Measurements from ENCODE around the gene ARMCX1. TPM values are rescaled to one million over a fixed set of nuclear protein-coding genes. Genes with fewer than 3 reads are reported as not detected.
A peak's percentile ranks its signal among the peaks of the same experiment; 100 is the strongest.
"Not testable (repeated sequence)": the region's sequence is repeated elsewhere in the genome, so short reads cannot be mapped to it uniquely, and the experiment has no call there.

The ARMCX1 gene
- 0.25 and 1.1 TPM in 2 replicates for total RNA-seq (2014; rRNA removed; shearing (Covaris generic))

DNA sequence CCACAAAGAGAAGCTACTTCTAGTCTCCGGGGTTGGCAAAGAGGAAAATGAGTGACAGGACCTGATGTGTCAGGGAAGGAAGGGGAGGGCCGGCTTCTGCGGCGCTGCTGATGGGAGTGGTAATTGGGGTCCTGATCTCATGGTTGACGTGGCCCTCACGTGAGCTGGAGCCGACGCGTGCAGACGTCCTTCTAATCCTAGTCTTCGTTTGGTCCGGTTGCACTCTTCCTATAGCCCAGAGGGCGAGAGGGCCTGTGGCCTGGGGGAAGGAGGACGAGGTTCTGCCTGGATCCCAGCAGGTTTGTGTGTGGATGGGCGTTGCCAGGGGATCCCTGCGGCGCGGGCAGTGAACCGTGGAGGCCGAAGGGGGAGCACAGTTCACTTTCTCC lies at the start of gene ARMCX1:
Gene ARMCX1 (plus strand): TSS at position 186 of the 389 bp plus-strand sequence. CDS start 2,384 bp downstream, outside the sequence.
- in situ Hi-C loops (cut with HindIII; ENCODE audit: low sequenced_read_pairs): no loop called here
- peak; percentile 81 for DNase-seq (ENCODE audit: low spot score)

DNA sequence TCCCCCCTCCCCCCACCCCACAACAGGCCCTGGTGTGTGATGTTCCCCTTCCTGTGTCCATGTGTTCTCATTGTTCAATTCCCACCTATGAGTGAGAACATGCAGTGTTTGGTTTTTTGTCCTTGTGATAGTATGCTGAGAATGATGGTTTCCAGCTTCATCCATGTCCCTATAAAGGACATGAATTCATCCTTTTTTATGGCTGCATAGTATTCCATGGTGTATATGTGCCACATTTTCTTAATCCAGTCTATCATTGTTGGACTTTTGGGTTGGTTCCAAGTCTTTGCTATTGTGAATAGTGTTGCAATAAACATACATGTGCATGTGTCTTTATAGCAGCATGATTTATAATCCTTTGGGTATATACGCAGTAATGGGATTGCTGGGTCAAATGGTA lies 47.4 kb upstream of the ARMCX1 start:
- in situ Hi-C loops (cut with HindIII; ENCODE audit: low sequenced_read_pairs); DNase-seq (ENCODE audit: low spot score): not testable (repeated sequence)

DNA sequence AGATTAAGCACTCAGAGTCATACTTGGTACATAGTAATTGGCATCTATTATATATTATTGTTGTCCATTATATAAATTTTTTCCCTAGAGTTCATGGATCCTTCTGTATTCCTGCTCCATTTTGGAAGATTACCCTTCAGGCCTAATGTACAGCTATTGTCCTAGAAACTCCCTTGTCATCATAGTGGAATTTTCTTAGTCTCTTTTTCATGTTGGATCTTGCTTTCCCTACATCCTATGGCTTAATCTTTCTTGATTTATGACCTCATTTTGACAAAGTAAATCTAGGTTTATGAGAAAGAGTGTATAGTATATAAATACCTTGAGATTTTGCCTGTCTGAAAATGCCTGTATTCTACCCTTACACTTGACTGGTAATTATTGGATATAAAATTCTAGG lies 43.0 kb upstream of the ARMCX1 start:
- in situ Hi-C loops (cut with HindIII; ENCODE audit: low sequenced_read_pairs): no loop called here
- DNase-seq (ENCODE audit: low spot score): no peak

DNA sequence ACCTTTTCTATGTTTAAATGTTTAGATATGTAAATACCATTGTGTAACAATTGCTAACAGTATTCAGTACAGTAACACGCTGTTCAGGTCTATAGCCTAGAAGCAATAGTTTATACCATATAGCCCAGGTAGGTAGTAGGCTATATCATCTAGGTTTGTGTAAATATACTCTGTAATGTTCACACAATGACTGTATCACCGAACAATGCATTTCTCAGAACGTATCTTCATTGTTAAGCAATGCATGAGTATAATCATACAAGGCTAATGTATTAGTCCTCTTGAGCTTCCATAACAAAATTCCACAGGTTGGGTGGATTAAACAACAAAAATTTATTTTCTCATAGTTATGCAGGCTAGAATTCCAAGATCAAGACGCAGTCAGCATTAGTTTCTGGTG lies 42.4 kb upstream of the ARMCX1 start:
- in situ Hi-C loops (cut with HindIII; ENCODE audit: low sequenced_read_pairs): no loop called here
- DNase-seq (ENCODE audit: low spot score): no peak

DNA sequence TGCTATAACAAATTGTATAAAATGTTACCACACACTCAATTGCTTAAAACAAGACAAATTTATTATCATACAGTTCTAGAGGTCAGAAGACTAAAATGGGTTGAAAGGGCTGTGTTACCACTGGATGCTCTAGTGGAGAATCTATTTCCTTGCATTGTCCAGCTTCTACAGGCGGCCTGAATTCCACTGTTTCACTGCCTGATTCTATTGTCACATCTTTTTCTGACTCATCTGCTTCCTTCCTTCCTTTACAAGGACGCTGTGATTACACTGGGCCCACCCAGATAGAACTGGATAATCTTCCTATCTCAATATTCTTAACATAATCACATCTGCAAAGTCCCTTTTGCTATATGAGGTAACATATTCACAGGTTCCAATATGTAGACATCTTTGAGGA lies 19.4 kb upstream of the ARMCX1 start:
- no peak for DNase-seq (ENCODE audit: low spot score)
- in situ Hi-C loops (cut with HindIII; ENCODE audit: low sequenced_read_pairs): no loop called here

DNA sequence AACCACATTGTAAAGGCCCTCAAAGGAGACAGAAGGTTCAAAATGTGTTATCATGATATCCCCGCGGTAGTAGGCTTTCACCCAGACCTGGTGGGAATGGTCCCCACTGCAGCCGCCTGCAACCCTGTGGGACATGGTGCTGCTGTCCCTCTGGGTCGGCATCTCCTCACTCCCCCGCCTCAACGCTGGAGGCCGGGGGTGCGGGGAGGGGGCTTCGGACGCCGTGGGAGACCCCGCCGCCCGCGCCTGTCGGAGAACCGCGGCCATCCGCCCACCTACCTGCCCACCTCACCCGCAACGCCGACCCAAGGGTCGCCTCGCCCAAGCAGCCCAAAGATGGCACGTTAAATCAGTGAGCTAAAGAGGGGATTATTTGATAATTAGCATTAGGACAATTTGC lies 11.2 kb upstream of the ARMCX1 start:
- in situ Hi-C loops (cut with HindIII; ENCODE audit: low sequenced_read_pairs): no loop called here
- no peak for DNase-seq (ENCODE audit: low spot score)

DNA sequence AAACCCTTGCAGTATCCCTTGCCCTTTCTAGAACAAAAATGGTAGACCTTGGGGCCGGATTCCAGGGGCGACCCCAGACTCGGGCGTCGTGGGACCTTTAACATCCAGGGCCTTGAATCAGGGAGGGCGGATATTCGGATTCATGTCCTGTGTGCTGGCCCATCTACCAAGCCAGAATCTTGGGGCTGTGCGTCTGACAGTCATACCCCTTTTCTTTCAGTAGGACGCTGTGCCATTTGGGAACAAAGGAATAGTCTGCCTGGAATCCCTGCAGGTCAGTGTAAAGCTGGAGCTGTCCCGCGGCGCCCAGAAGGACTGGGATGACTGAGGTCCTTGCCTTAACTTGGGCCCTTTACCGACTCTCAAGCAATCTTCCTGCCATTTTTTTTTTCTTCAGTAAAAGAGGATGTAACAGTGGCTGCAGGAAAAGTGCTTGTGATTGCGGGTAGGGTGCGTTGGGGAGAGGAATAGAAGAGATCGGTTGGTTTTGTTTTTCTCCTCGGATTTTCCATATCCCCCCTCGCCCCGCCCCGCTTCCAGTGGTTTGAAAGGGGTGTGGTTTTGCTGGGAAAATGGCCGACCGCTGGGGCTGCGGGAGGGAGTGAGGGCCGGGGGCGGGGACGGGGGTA lies 518 bp downstream of the ARMCX1 start:
- DNase-seq (ENCODE audit: low spot score): peak; percentile 23
- in situ Hi-C loops (cut with HindIII; ENCODE audit: low sequenced_read_pairs): no loop called here

DNA sequence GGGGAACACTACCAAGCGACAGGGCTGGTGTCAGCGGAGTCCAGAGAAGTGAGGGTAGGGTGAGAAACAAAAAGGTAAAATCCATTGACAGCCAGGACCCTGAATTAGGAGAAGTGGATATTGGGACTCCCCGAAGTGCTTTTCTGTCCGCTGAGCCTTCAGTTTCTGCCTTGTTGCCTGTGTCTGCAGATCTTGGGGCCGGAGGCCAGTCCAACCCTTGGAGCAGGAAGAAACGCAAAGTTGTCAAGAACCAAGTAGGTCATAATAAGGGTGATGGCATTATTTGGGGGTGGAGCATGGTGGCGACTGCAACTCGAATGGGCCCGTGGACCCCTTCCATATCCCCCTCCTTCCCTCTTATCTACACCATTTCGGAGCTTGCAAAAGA lies 1.0 kb downstream of the ARMCX1 start:
- in situ Hi-C loops (cut with HindIII; ENCODE audit: low sequenced_read_pairs): no loop called here
- peak; percentile 2 for DNase-seq (ENCODE audit: low spot score)

DNA sequence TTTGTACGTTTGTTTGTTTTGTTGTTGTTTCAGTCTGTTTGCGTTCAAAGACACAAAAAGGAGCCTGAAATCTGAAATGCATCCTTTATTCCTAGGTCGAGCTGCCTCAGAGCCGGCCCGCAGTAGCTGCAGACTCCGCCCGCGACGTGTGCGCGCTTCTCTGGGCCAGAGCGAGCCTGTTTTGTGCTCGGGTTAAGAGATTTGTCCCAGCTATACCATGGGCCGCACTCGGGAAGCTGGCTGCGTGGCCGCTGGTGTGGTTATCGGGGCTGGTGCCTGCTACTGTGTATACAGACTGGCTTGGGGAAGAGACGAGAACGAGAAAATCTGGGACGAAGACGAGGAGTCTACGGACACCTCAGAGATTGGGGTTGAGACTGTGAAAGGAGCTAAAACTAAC lies 2.4 kb downstream of the ARMCX1 start:
- in situ Hi-C loops (cut with HindIII; ENCODE audit: low sequenced_read_pairs): no loop called here

DNA sequence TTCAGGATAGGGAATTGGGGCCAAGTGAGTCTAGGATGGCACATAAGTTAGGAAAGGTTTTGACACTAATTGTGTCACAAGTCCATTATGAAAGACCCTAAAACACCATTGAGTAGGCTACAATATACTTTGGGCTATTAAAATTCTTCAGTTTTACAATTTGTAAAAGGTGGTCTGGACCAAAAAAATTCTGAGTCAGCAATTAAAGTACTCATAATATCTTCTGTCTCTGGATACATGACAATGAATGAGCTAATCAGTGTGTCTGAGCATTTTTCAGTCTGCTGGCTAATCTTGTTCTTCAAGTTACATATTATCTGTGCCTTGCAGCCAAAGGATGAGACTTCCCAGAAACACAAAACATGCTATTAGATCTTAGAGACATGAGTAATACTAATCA lies 14.3 kb downstream of the ARMCX1 start:
- in situ Hi-C loops (cut with HindIII; ENCODE audit: low sequenced_read_pairs): no loop called here
- no peak for DNase-seq (ENCODE audit: low spot score)

More for the DNA sequence above, 2.4 kb downstream of the ARMCX1 start:
- no peak for DNase-seq (ENCODE audit: low spot score)

DNA sequence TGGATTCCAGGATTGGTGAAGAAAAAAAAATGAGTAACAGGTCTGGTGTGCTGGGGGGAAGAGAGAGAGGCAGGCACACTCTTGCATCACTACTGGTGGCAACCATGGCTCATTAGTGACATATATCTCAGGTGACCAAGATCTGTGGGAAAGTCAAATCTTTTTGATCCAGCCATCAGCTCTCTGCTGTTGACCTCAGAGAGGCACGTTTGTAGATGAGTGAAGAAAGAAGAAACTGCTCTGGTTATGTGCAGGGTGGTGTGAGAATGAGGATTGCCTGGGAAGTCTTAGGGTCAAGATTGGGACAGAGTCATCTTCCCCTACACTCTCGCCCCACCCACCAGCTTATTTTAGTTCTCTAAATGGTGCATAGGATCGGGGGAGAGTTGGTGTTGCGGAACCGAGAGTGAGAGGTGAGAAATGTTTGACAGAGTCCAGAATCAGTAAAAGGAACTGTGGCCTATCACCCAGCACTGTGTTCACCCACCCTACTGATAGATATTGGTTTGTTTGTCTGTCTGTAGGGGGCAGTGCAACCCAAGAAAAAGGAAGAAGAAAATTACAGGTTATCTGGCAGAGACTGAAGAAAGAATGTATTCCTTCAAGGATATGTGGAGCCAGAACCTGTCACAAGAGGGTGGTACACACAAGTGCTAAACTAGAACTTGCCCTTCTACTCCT lies 45.5 kb downstream of the ARMCX1 start:
- in situ Hi-C loops (cut with HindIII; ENCODE audit: low sequenced_read_pairs): no loop called here
- DNase-seq (ENCODE audit: low spot score): peak; percentile 65

DNA sequence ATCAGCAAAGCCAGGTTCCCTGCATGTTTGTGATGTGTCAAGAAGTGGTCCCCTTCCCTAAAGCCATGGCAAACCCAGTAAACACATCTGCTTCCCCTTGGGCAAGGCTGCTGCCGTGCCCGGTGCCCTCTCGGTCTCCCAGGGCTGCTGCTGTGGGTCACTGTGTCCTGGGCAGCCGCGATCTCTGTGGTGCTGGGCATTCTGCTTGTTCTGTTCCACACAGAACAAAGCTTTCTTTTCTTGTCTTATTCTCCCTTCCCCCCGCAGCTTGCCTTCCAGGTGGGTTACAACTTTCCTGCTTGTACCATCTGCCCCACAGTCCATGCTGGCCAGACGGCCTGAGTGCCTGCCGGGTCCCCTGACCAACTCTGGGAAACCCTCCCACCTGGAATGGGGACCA lies 49.2 kb downstream of the ARMCX1 start:
- in situ Hi-C loops (cut with HindIII; ENCODE audit: low sequenced_read_pairs); DNase-seq (ENCODE audit: low spot score): not testable (repeated sequence)

DNA sequence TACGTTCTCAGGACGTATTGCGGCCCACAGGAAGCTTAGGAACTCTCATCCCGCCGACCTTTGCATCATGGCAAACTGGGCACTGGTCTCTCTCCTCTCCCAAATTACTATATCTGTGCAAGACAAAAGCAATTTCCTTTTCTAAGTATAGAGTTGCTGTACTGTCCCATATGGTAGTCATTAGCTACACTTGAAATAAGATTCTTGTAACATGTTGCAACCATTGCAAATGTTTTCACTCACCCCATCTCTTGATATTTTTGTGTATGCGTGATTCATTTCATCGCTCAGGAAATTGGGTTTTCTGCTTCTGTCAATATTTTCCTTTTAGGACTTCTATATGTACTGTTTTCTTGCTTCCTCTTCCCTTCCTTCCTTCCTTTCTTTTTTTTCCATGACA lies 51.7 kb downstream of the ARMCX1 start:
- in situ Hi-C loops (cut with HindIII; ENCODE audit: low sequenced_read_pairs): no loop called here
- DNase-seq (ENCODE audit: low spot score): no peak

Other genes with a start within 250 kb of the ARMCX1 start
- gene TIMM8A, start 201.8 kb upstream of the ARMCX1 start, total RNA-seq (2014; rRNA removed; shearing (Covaris generic)): 9.2 and 17.0 TPM in 2 replicates
- gene BTK, start 164.4 kb upstream of the ARMCX1 start, total RNA-seq (2014; rRNA removed; shearing (Covaris generic)): not detected in 2 replicates
- gene RPL36A, start 159.5 kb upstream of the ARMCX1 start, total RNA-seq (2014; rRNA removed; shearing (Covaris generic)): 415 and 688 TPM in 2 replicates
- 80.4 and 86.3 TPM in 2 replicates for gene GLA, start 142.6 kb upstream of the ARMCX1 start, total RNA-seq (2014; rRNA removed; shearing (Covaris generic))
- 44.3 and 54.6 TPM in 2 replicates for gene HNRNPH2, start 142.3 kb upstream of the ARMCX1 start, total RNA-seq (2014; rRNA removed; shearing (Covaris generic))
- not detected in 2 replicates for gene ARMCX4, start 65.1 kb upstream of the ARMCX1 start, total RNA-seq (2014; rRNA removed; shearing (Covaris generic))
- gene ARMCX6, start 67.5 kb downstream of the ARMCX1 start, total RNA-seq (2014; rRNA removed; shearing (Covaris generic)): 33.3 and 50.2 TPM in 2 replicates
- 23.8 and 31.4 TPM in 2 replicates for gene ARMCX3, start 72.6 kb downstream of the ARMCX1 start, total RNA-seq (2014; rRNA removed; shearing (Covaris generic))
- gene ARMCX2, start 109.3 kb downstream of the ARMCX1 start, total RNA-seq (2014; rRNA removed; shearing (Covaris generic)): 28.1 and 43.6 TPM in 2 replicates

Measured in G401 (cell line).